Astrocyte of the spinal cord (primary cell): Measurements from ENCODE around the gene CACNA1I.

Source experiments
- DNase-seq: peaks from one replicate; pipeline ENCODE4 v3.0.0; 2011; ENCODE audit warnings: low read depth, low spot score
- H3K4me3 ChIP-seq: 2 replicates; pipeline ENCODE4 v1.5.1; 2011; ENCODE audit warnings: low read depth, mild to moderate bottlenecking, low read length, moderate library complexity
- CTCF ChIP-seq: IDR thresholded peaks from 2 replicates; pipeline ENCODE4 v1.5.1; 2012; ENCODE audit warnings: low read depth, mild to moderate bottlenecking, low read length, inconsistent platforms
- in situ Hi-C: cut with HindIII; loops from 2 replicates; pipeline ENCODE4 v1.10.0; 2017; ENCODE audit warnings: low sequenced_read_pairs

Gene CACNA1I

GRCh38 chr22:39669432-39669831 is 98.9 kb downstream of the CACNA1I start:
- in situ Hi-C loops = no loop called here

GRCh38 chr22:39671936-39672335 is 101.4 kb downstream of the CACNA1I start:
- no peak for TF ChIP-seq CTCF
- in situ Hi-C loops = no loop called here

More at GRCh38 chr22:39669432-39669831, 98.9 kb downstream of the CACNA1I start:
- no peak for TF ChIP-seq CTCF
- DNase-seq = no peak
- no peak overlapping the region for H3K4me3 ChIP-seq

DNA sequence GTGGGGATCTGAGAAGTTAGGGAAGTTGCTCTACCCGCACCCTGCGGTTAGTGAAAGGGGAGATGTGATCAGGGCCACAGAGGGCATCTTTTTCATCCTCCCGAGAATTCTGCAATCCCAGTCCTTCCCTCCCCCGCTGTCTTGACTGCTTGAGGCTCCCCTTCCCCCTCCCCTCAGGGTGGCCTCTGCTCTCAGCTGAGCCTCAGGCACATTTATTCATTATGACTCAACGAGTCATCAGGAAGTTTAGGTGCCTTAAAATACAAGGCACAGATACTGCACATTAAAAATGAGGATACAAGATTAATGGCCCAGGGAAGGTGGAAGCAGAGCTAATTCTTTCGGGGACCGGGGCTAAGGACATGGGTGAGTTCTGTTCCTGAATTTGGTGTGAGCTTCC is 104.0 kb downstream of the CACNA1I start:
- no peak overlapping the region for H3K4me3 ChIP-seq
- no peak for DNase-seq
- in situ Hi-C loops = no loop called here
- TF ChIP-seq CTCF = no peak

More at GRCh38 chr22:39671936-39672335, 101.4 kb downstream of the CACNA1I start:
- H3K4me3 ChIP-seq = no peak overlapping the region
- DNase-seq = no peak

DNA sequence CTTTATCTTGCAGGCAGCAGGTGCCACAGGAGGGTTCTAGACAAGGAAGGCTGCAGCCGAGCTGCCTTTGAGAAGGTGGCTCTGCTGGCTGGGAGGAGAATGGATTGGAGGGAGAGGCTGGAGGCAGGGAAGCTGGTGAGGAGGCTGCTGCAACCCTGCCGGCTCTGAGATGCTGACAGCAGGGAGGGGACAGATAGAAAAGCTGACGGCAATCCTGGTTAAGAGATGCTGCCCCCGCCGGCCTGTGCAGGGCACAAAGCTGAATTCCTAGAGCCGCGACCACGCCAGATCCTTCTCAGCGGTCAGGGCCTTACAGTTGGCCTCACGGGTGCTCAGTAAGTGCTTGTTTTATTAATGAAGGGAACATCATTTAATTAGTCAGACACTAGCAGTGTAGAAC is 105.4 kb downstream of the CACNA1I start:
- TF ChIP-seq CTCF = no peak
- no peak overlapping the region for H3K4me3 ChIP-seq

GRCh38 chr22:39677967-39678366 is 107.4 kb downstream of the CACNA1I start:
- H3K4me3 ChIP-seq = no peak overlapping the region
- in situ Hi-C loops = no loop called here
- no peak for TF ChIP-seq CTCF
- DNase-seq = no peak

More for the DNA sequence above, 105.4 kb downstream of the CACNA1I start:
- DNase-seq = no peak
- in situ Hi-C loops = no loop called here

DNA sequence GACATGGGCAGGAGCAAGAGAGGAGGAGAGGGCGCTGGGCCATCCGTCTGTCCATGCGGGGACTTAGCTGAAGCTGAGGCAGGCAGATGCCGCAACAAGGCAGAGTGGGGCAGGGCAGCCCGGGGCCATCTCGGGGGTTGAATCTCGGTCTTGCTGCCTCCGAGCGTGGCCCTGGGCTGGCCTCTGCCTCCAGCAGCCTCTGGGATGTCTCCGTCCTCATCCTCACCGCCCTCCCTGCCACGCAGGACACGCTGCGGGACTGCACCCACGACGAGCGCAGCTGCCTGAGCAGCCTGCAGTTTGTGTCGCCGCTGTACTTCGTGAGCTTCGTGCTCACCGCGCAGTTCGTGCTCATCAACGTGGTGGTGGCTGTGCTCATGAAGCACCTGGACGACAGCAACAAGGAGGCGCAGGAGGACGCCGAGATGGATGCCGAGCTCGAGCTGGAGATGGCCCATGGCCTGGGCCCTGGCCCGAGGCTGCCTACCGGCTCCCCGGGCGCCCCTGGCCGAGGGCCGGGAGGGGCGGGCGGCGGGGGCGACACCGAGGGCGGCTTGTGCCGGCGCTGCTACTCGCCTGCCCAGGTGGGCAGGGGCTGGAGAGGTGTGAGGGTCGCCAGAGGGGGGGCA is 108.4 kb downstream of the CACNA1I start:
- TF ChIP-seq CTCF = no peak
- no peak for DNase-seq
- no peak overlapping the region for H3K4me3 ChIP-seq
- in situ Hi-C loops = no loop called here
